Neuron (in vitro differentiated cells): Measurements from ENCODE around the gene ZNF862.

ENCODE experiments used
- H2AFZ ChIP-seq: one replicate; pipeline ENCODE4 v1.6.1; 2013; ENCODE audit warnings: low read depth, mild to moderate bottlenecking, inconsistent platforms, low read length, moderate library complexity
- H3K27me3 ChIP-seq: one replicate; pipeline ENCODE4 v1.6.1; 2013; ENCODE audit warnings: low read length; ENCODE audit not compliant: insufficient read depth
- H3K36me3 ChIP-seq: one replicate; pipeline ENCODE4 v1.6.1; 2013; ENCODE audit warnings: low read length; ENCODE audit not compliant: insufficient read depth
- H3K4me1 ChIP-seq: one replicate; pipeline ENCODE4 v1.6.1; 2013; ENCODE audit warnings: low read length; ENCODE audit not compliant: insufficient read depth
- H3K4me3 ChIP-seq: 2 replicates; pipeline ENCODE4 v1.5.1; 2013; ENCODE audit warnings: mild to moderate bottlenecking, low read length, moderate library complexity
- H3K9me3 ChIP-seq: one replicate; pipeline ENCODE4 v1.6.1; 2013; ENCODE audit warnings: low read length

ZNF862 gene

GRCh38 chr7:149815121-149815520 is 23.1 kb upstream of the ZNF862 start:
- peaks cover 6% of the 10 kb centered on the region for H3K27me3 ChIP-seq
- no peaks in the 10 kb centered on the region for H3K36me3 ChIP-seq
- no peak overlapping the region for H3K4me3 ChIP-seq
- H3K9me3 ChIP-seq = no peaks in the 10 kb centered on the region
- H3K4me1 ChIP-seq = no peaks in the 10 kb centered on the region
- no peak overlapping the region for H2AFZ ChIP-seq

- Histone ChIP-seq H3K4me3 (no peak overlapping the region), H2AFZ (no peak overlapping the region), H3K27me3 (peaks cover 9% of the 10 kb centered on the region), H3K36me3 (no peaks in the 10 kb centered on the region), H3K4me1 (no peaks in the 10 kb centered on the region), H3K9me3 (no peaks in the 10 kb centered on the region)
These were observed 22.4 kb upstream of the ZNF862 start for GRCh38 chr7:149815661-149816266.

- Histone ChIP-seq H3K4me1 (no peaks in the 10 kb centered on the region), H2AFZ (no peak overlapping the region), H3K36me3 (no peaks in the 10 kb centered on the region), H3K4me3 (no peak overlapping the region), H3K9me3 (no peaks in the 10 kb centered on the region), H3K27me3 (peaks cover 12% of the 10 kb centered on the region)
These were observed 21.9 kb upstream of the ZNF862 start for GRCh38 chr7:149816267-149816751.

DNA sequence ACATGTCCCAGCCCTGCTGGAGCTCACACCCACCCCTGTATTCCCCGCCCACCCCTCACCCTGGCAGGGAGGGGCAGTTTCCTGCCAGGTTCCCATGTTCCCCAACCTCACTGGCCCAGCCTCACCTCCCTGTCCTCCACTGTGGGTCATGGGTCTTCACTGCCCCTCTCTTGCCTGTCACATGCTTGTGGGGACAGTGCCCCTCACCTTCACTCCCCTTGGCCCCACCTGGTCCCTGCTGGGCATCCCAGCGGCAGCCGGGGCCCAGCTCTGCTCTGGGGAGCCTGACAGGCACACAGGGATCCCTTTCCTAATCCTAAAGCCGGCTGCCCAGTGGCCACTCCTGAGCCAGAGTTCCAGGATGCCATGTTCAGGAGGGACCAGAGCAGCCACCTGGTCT is 21.4 kb upstream of the ZNF862 start:
- peaks cover 12% of the 10 kb centered on the region for H3K27me3 ChIP-seq
- no peaks in the 10 kb centered on the region for H3K36me3 ChIP-seq
- H3K4me3 ChIP-seq = no peak overlapping the region
- H3K4me1 ChIP-seq = no peaks in the 10 kb centered on the region
- H2AFZ ChIP-seq = no peak overlapping the region
- H3K9me3 ChIP-seq = no peaks in the 10 kb centered on the region

GRCh38 chr7:149817301-149817771 is 20.8 kb upstream of the ZNF862 start:
- Histone ChIP-seq H3K4me3 (no peak overlapping the region), H3K36me3 (no peaks in the 10 kb centered on the region), H3K4me1 (peaks cover 2% of the 10 kb centered on the region), H3K27me3 (peaks cover 12% of the 10 kb centered on the region), H2AFZ (no peak overlapping the region), H3K9me3 (no peaks in the 10 kb centered on the region)

DNA sequence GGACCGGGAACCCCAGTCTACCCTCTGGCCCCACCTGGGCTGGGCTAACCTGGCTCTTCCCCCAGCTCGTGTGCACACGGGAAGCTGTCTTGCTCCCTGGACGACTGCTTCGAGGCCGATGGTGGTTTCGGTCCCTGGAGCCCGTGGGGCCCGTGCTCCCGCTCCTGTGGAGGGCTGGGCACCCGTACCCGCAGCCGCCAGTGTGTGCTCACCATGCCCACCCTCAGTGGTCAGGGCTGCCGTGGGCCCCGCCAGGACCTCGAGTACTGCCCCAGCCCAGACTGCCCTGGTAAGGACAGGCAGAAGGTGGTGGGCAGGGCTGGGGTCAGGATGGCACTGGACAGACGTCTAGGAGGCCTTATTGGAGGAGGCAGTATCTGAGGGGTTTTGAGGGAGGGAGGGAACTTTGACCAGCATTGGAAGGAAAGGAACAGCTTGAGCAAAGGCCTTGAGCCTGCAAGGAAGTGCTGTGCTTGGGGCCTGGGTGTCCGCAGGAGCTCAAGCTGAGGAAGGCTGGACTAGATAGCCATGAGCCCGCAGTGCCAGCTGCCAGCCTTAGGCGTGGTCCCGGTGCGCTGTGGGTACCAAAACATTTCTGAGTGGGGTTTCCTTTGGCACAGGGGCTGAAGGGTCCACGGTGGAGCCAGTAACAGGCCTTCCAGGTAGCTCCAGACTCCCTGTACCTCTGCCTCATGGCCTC is 20.2 kb upstream of the ZNF862 start:
- Histone ChIP-seq H3K27me3 (peaks cover 12% of the 10 kb centered on the region), H3K36me3 (no peaks in the 10 kb centered on the region), H3K9me3 (no peaks in the 10 kb centered on the region), H2AFZ (no peak overlapping the region), H3K4me1 (peaks cover 2% of the 10 kb centered on the region), H3K4me3 (no peak overlapping the region)

DNA sequence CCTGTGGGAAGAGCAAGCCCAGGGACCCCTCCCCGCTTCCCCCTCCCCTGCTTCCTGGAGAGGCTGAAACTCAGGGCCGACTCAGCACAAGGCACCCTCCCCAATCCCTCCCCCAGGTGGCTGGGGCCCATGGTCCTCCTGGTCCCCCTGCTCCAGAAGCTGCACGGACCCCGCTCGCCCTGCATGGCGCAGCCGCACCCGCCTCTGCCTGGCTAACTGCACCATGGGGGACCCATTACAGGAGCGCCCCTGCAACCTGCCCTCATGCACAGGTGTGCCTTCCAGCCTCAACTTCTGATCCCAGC is 19.7 kb upstream of the ZNF862 start:
- Histone ChIP-seq H3K9me3 (no peaks in the 10 kb centered on the region), H3K4me1 (peaks cover 2% of the 10 kb centered on the region), H2AFZ (no peak overlapping the region), H3K4me3 (no peak overlapping the region), H3K27me3 (peaks cover 12% of the 10 kb centered on the region), H3K36me3 (no peaks in the 10 kb centered on the region)

DNA sequence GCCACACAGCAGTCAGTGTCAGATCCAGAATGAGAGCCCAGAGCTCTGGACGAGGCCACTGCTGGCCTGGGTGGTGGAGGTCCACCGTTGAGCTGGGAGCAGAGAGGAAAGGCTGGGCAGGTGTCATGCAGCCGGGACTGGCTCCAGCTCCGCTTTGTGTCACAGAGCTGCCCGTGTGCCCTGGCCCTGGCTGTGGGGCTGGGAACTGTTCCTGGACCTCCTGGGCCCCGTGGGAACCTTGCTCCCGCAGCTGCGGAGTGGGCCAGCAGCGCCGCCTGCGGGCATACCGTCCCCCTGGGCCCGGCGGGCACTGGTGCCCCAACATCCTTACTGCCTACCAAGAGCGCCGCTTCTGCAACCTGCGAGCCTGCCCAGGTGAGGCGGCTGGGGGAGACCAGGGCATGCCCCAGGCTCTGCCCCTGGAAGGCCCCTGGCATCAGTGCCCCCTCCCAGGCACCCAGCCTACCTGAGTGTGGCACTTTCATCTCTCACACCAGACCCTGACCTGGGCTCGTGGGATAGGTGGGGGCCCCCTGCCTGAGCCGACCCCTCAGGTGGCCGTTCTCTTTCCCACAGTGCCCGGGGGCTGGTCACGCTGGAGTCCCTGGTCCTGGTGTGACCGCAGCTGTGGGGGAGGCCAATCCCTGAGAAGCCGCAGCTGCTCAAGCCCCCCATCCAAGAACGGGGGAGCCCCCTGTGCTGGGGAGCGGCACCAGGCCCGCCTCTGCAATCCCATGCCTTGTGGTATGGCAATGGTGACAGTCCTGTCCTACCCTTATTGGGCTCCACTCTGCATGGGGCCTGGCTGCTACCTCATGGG is 18.8 kb upstream of the ZNF862 start:
- peaks cover 2% of the 10 kb centered on the region for H3K4me1 ChIP-seq
- peaks cover 12% of the 10 kb centered on the region for H3K27me3 ChIP-seq
- peaks cover 2% of the 10 kb centered on the region for H3K9me3 ChIP-seq
- no peak overlapping the region for H3K4me3 ChIP-seq
- H3K36me3 ChIP-seq = no peaks in the 10 kb centered on the region
- no peak overlapping the region for H2AFZ ChIP-seq

GRCh38 chr7:149819961-149820340 is 18.2 kb upstream of the ZNF862 start:
- no peak overlapping the region for H2AFZ ChIP-seq

DNA sequence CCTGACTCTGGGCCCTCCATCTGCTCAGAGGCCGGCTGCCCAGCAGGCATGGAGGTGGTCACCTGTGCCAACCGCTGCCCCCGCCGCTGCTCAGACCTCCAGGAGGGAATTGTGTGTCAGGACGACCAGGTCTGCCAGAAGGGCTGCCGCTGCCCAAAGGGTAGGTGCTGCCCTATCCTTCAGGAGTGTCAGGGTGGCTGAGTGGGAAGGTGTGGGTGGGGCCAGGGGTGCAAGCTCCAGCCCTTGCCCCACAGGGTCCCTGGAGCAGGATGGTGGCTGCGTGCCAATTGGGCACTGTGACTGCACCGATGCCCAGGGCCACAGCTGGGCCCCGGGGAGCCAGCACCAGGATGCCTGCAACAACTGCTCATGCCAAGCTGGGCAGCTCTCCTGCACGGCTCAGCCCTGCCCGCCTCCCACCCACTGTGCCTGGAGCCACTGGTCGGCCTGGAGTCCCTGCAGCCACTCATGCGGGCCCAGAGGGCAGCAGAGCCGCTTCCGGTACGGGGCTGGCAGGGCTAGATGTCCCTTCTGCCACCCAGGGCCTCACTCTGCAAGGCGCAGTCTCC is 17.5 kb upstream of the ZNF862 start:
- peaks cover 2% of the 10 kb centered on the region for H3K9me3 ChIP-seq
- H3K4me3 ChIP-seq = no peak overlapping the region
- H3K36me3 ChIP-seq = no peaks in the 10 kb centered on the region
- H3K4me1 ChIP-seq = peaks cover 2% of the 10 kb centered on the region
- H3K27me3 ChIP-seq = peaks cover 12% of the 10 kb centered on the region
- no peak overlapping the region for H2AFZ ChIP-seq

More at GRCh38 chr7:149819961-149820340, 18.2 kb upstream of the ZNF862 start:
- H3K9me3 ChIP-seq = peaks cover 2% of the 10 kb centered on the region
- no peaks in the 10 kb centered on the region for H3K36me3 ChIP-seq
- H3K4me3 ChIP-seq = no peak overlapping the region
- peaks cover 12% of the 10 kb centered on the region for H3K27me3 ChIP-seq
- H3K4me1 ChIP-seq = peaks cover 2% of the 10 kb centered on the region

GRCh38 chr7:149821191-149822148 is 16.7 kb upstream of the ZNF862 start:
- H3K4me1 ChIP-seq = peaks cover 2% of the 10 kb centered on the region
- H3K36me3 ChIP-seq = no peaks in the 10 kb centered on the region
- H3K4me3 ChIP-seq = no peak overlapping the region
- peaks cover 2% of the 10 kb centered on the region for H3K9me3 ChIP-seq
- no peak overlapping the region for H2AFZ ChIP-seq
- H3K27me3 ChIP-seq = peaks cover 12% of the 10 kb centered on the region

DNA sequence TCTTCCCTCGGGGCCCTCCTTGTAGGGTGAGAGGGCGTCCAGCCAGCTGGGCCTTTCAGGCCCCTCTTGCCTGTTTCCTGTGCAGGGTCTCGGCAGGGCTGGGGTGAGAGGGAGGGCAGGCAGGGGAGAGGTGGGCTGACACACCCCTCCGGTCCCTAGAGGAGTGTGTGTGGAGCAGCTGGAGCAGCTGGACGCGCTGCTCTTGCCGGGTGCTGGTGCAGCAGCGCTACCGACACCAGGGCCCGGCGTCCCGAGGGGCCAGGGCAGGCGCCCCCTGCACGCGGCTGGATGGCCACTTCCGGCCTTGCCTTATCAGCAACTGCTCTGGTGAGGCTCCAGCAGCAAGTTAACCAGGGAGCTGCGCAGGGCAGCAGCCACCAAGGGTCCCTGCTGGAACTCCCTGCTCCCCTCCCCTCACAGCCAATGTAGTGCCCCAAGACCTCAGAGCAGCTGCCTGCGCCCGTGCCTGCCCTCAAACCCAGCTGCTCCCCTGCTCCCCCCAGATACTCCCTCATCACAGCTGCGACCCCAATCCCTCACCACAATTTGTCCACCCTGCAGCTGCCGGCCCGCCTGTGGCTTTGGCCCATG is 15.7 kb upstream of the ZNF862 start:
- no peak overlapping the region for H2AFZ ChIP-seq

More for the DNA sequence above, 15.7 kb upstream of the ZNF862 start:
- Histone ChIP-seq H3K27me3 (peaks cover 9% of the 10 kb centered on the region), H3K36me3 (no peaks in the 10 kb centered on the region), H3K4me1 (peaks cover 2% of the 10 kb centered on the region), H3K9me3 (peaks cover 2% of the 10 kb centered on the region), H3K4me3 (no peak overlapping the region)
